SK-N-SH treated with all-trans-retinoic acid at 6 μM for 48 hours (cell line): ENCODE results near the gene DERL3.

Experiments
- ATAC-seq: fragments of 200-7000 bp; cut with Tn5 transposase; 3 replicates; pipeline ENCODE4 v1.9.1; 2020; ENCODE audit warnings: mild to moderate bottlenecking, moderate library complexity
- CSDC2 ChIP-seq: fragments of 250-450 bp; sonication (Bioruptor Pico); IDR thresholded peaks from 2 replicates; pipeline ENCODE4 v1.5.0; 2020; ENCODE audit warnings: mild to moderate bottlenecking, moderate library complexity
- GLIS3 ChIP-seq: fragments of 250-450 bp; sonication (Bioruptor Pico); IDR thresholded peaks from 2 replicates; pipeline ENCODE4 v1.5.0; 2020; ENCODE audit warnings: mild to moderate bottlenecking, moderate library complexity
- PATZ1 ChIP-seq: fragments of 250-450 bp; sonication (Bioruptor Pico); IDR thresholded peaks from 2 replicates; pipeline ENCODE4 v1.8.0; 2020; ENCODE audit warnings: mild to moderate bottlenecking, moderate library complexity, borderline replicate concordance
- RARB ChIP-seq: fragments of 250-450 bp; sonication (Bioruptor Pico); IDR thresholded peaks from 2 replicates; pipeline ENCODE4 v1.8.0; 2021; ENCODE audit warnings: mild to moderate bottlenecking, moderate library complexity
- TSHZ2 ChIP-seq: fragments of 250-450 bp; sonication (Bioruptor Pico); IDR thresholded peaks from 2 replicates; pipeline ENCODE4 v1.5.0; 2020; ENCODE audit warnings: mild to moderate bottlenecking, moderate library complexity
- ZFP3 ChIP-seq: fragments of 250-450 bp; sonication (Bioruptor Pico); IDR thresholded peaks from 2 replicates; pipeline ENCODE4 v1.5.0; 2020; ENCODE audit warnings: mild to moderate bottlenecking, moderate library complexity
- ZFP30 ChIP-seq: fragments of 450-650 bp; formaldehyde crosslinking; IDR thresholded peaks from 2 replicates; pipeline ENCODE4 v1.5.0; 2022; ENCODE audit warnings: mild to moderate bottlenecking, moderate library complexity
- ZNF565 ChIP-seq: fragments of 450-650 bp; formaldehyde crosslinking; conservative IDR thresholded peaks from 2 replicates; pipeline ENCODE4 v1.5.0; 2020; ENCODE audit warnings: low read depth, mild to moderate bottlenecking, moderate library complexity

The DERL3 gene

GRCh38 chr22:23786752-23787599 is 51.8 kb downstream of the DERL3 start, which contains the start of gene SMARCB1 (continued):
- TF ChIP-seq PATZ1 (CRISPR knock-in tag) (no peak), RARB (CRISPR knock-in tag) (no peak), TSHZ2 (CRISPR knock-in tag) (peak; percentile 98), GLIS3 (CRISPR knock-in tag) (0 out of 2 replicates have a peak, but pooled peaks have one; percentile 2), ZNF565 (CRISPR knock-in tag) (no peak), CSDC2 (CRISPR knock-in tag) (peak; percentile 98), ZFP30 (CRISPR knock-in tag) (no peak)

- ATAC-seq: no peak
Observed at GRCh38 chr22:23786261-23786710, 52.5 kb downstream of the DERL3 start.

More at GRCh38 chr22:23786261-23786710, 52.5 kb downstream of the DERL3 start:
- TF ChIP-seq ZFP3 (CRISPR knock-in tag): no peak
